GM18873 (cell line): ENCODE data around the gene GPR78.

ENCODE experiments used
- ATAC-seq: cut with Tn5 transposase; IDR thresholded peaks from one replicate; pipeline ENCODE4 v1.9.1; 2021; ENCODE audit warnings: mild to moderate bottlenecking, moderate library complexity, moderate number of reproducible peaks; ENCODE audit not compliant: unreplicated experiment, low FRiP score

The GPR78 gene

GRCh38 chr4:8585721-8586212 lies 5.6 kb downstream of the GPR78 start:
- no peak for ATAC-seq

GRCh38 chr4:8586246-8586645 lies 6.1 kb downstream of the GPR78 start:
- no peak for ATAC-seq

GRCh38 chr4:8586671-8587468 lies 6.7 kb downstream of the GPR78 start:
- no peak for ATAC-seq

GRCh38 chr4:8587469-8588195 lies 7.4 kb downstream of the GPR78 start:
- ATAC-seq = no peak

GRCh38 chr4:8588196-8588470 lies 7.9 kb downstream of the GPR78 start:
- ATAC-seq = no peak

- ATAC-seq = no peak
Observed at GRCh38 chr4:8589336-8589735, 9.1 kb downstream of the GPR78 start.

GRCh38 chr4:8589823-8590545 lies 9.8 kb downstream of the GPR78 start:
- no peak for ATAC-seq

GRCh38 chr4:8590546-8590880 lies 10.3 kb downstream of the GPR78 start:
- no peak for ATAC-seq

GRCh38 chr4:8591114-8591513 lies 10.9 kb downstream of the GPR78 start:
- ATAC-seq = no peak

GRCh38 chr4:8591626-8592365 lies 11.6 kb downstream of the GPR78 start:
- ATAC-seq = no peak

GRCh38 chr4:8592366-8593263 lies 12.4 kb downstream of the GPR78 start, which contains the start of gene CPZ:
CPZ (plus strand) TSS chr4:8592765; CDS start chr4:8592834, 69 bp downstream.
- no peak for ATAC-seq

- no peak for ATAC-seq
Observed at GRCh38 chr4:8593264-8594096, 13.3 kb downstream of the GPR78 start.

- no peak for ATAC-seq
Observed at GRCh38 chr4:8594097-8595038, 14.2 kb downstream of the GPR78 start.

GRCh38 chr4:8595237-8596087 lies 15.3 kb downstream of the GPR78 start:
- no peak for ATAC-seq

GRCh38 chr4:8596891-8597290 lies 16.7 kb downstream of the GPR78 start:
- no peak for ATAC-seq

GRCh38 chr4:8597319-8597718 lies 17.1 kb downstream of the GPR78 start:
- no peak for ATAC-seq

- no peak for ATAC-seq
Observed at GRCh38 chr4:8597791-8598190, 17.6 kb downstream of the GPR78 start.
